Central memory CD4-positive, alpha-beta T cell (primary cell): ENCODE data around the gene FBXW10.
"Not testable (repeated sequence)": the region's sequence is repeated elsewhere in the genome, so short reads cannot be mapped to it uniquely, and the experiment has no call there.

Source experiments
- DNase-seq: peaks from one replicate; pipeline ENCODE4 v3.0.0; 2022
- total RNA-seq, 3 experiments: gene quantifications; one replicate each; lab custom pipeline; 2026; lab: John Stamatoyannopoulos, UW

Gene FBXW10, protein sequence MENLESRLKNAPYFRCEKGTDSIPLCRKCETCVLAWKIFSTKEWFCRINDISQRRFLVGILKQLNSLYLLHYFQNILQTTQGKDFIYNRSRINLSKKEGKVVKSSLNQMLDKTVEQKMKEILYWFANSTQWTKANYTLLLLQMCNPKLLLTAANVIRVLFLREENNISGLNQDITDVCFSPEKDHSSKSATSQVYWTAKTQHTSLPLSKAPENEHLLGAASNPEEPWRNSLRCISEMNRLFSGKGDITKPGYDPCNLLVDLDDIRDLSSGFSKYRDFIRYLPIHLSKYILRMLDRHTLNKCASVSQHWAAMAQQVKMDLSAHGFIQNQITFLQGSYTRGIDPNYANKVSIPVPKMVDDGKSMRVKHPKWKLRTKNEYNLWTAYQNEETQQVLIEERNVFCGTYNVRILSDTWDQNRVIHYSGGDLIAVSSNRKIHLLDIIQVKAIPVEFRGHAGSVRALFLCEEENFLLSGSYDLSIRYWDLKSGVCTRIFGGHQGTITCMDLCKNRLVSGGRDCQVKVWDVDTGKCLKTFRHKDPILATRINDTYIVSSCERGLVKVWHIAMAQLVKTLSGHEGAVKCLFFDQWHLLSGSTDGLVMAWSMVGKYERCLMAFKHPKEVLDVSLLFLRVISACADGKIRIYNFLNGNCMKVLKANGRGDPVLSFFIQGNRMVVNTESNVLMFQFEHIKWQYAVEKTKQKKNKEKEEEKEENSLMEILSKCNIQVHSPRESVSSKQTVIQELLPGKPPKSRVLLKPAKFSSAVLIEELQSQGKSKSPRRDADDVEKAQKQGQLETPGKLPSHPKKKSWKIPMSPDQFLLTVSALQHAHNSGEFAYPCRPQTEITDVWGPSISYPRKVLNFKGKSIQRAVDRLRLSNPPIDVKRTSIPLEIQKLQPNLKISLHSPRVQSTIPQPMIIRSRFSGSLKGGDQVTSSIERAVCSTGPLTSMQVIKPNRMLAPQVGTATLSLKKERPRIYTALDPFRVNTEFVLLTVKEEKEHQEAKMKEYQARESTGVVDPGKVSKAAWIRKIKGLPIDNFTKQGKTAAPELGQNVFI
- 0 to 0.14 (median 0.05) reads per million in 3 experiments for total RNA-seq

DNA sequence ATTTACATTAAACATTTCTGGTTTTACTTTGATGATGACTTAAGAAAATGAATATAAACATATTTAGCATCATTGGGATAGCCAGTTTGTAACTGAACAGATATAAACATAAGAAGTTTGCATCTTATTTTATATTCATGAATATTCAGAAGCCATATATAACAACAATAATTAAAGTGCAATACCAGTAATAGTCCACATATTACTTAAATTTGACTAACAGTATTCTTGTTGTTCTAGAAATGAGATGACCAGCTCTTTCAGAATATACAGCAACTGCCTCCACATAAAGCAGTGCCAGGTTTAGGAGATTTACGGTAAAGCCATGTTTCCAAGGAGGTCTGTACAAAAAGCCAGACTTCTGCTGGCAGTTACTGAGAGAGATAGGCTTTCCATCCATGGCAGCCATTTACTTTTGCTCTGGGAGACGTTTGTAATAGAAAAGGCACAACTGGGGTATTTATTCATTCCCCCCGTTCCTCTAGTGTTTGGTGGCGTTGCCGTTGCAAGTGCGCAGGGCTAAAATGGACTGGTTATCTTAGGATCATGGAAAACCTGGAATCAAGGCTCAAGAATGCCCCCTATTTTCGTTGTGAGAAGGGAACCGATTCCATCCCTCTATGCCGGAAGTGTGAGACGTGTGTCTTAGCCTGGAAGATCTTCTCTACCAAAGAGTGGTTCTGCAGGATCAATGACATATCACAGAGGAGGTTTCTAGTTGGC lies at the start of gene FBXW10:
Gene FBXW10, plus strand, starts transcription at position 356 of the 723 bp plus-strand sequence. Its CDS starts 191 bp downstream, at position 547.
- DNase-seq: not testable (repeated sequence)

DNA sequence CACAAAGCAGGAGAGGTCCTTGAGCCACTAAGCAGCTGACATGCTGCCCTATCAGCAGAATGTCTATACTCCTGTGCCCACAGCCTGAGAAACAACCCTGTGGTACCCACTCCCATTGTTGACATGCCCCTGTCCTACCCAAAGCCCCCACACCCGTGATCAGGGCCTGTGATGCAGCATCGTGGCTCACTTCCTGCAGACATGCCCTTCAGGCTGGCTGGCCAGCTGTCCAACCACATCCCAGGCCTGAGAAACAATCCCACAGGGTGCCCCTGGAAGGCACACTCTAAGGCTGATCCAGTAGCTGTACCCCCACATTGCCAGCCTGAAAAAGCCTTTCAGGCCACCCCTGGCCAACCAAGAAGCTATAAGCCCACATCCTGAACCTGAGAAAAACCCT lies 48.7 kb upstream of the FBXW10 start:
- DNase-seq: not testable (repeated sequence)

DNA sequence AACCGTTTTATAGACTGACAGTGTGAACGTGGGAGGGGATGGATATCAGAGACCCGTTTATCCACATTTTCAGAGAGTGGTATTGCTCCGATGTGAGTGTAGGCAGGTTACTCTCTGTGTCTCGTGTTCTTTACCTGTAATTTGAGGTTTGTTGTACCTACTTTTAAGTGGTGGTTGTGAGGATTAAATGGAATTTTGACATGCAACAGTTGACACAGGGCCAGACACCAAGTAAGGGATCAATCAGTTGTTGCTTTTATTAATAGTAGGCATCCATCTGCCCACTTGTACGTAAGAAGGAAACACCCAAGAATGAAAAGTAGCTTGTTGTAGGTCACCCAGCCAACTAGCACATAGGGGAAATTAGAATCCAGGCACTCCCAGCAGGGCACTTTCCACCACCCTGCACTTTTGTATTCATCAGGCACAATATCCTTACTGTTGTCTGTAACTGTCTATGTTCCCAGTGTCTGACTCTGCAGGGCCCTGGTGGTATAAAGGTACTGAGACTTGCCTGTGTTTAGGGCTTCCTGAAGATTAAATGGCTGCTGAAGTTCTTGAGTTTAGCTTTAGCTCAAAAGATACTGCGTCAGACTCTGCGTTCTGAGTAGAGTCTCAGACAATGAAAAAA lies 45.3 kb upstream of the FBXW10 start:
- not testable (repeated sequence) for DNase-seq

DNA sequence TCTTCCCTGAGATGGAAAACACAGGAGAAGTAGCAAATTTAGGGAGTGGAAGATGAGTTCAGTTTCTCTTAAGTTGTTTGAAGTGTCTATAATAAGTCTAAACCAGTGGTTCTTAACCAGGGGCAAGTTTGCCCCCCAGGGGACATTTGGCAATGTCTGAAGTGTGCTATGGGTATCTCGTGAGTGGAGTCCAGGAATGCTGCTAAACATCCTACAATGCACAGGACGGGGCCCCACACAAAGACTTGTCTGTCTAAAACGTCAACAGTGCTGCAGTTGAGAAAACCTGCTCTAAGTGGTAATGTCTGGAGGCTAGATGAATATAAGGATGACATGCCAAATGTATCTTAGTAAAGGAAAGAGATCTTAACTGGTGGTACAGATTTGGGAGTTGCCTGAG lies 37.9 kb upstream of the FBXW10 start:
- DNase-seq: not testable (repeated sequence)

DNA sequence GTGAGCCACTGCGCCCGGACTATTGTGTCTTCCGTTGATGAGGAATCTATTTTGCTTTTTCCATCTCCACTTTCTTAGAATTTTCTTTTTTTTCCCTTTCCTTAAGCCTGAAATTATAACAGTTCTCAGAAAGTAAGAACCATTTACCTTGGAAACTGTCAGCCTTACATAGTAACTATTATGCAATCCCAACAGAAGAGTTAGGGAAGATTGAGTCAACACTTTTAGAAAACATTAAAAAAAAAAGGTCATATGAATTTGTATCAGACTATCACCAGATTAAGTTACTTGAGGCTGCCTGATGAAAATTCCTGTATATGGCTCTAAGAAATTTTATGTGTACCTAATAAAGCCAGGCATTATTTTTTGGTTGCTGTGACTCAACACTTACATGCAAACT lies 35.6 kb upstream of the FBXW10 start:
- not testable (repeated sequence) for DNase-seq

DNA sequence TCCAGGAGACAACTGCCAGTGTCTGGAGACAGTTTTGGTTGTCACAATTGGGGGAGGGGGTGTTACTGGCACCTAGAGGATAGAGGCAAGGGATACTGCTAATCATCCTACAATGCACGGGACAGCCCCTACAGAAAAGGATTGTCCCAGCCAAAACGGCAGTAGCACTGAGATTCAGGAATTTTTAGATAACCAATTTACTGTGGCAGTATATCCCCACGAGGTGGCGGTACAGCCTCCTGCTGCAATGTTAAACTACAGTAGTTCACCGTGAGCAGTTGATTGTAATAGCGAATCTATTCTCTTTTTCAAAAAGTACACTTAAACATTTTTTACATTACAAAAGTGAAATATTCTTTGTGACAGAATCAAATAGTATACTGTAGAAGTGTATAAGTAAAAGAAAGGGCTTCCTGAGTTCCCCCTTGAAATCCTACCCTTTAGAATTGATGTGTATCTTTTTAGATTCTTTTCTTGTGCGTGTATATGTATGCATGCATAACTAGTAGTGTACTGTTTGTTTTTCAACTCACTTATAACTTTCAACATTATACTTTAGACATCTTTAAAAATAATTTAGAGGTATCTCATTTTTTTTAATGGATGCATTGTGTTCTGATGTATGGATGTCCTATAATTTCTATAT lies 31.4 kb upstream of the FBXW10 start:
- peak; percentile 33 for DNase-seq

DNA sequence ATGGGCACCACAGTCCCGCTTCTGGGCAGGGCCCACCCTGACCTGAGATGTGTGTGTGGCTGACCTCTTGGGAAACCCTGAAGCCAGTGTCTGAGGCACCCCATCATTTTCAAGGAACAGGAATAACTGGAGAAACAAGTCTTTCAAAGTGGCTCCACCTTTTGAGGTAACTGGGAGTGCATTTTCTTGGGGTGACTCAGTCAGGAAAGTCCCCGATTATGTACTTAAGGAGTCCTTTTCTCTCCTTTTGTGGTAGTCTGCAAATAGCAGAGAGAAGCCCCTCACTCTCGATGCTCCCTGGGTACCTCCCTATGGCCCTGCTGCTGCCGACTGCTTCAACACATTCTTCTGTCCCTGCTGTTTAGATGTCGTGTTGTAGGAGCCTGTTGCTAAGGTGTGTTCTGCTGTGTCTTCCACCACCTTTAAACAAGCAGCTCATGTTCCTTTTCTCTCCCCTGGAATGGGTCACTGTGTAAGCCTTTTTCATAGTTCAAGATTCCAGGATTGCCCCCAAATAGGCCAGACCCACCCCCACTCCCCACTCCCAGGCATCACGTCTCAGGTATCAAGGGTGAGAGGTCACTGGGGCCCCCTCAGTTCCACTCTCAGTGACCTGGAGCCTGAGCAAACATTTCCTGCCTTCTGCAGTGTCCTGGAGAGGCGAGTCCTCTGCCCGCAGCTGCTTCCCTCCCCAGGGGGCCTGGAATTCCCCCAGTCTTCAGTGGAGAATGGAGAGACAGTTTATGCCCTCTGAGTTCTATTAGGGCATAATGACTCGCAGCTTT lies 25.0 kb upstream of the FBXW10 start:
- not testable (repeated sequence) for DNase-seq

DNA sequence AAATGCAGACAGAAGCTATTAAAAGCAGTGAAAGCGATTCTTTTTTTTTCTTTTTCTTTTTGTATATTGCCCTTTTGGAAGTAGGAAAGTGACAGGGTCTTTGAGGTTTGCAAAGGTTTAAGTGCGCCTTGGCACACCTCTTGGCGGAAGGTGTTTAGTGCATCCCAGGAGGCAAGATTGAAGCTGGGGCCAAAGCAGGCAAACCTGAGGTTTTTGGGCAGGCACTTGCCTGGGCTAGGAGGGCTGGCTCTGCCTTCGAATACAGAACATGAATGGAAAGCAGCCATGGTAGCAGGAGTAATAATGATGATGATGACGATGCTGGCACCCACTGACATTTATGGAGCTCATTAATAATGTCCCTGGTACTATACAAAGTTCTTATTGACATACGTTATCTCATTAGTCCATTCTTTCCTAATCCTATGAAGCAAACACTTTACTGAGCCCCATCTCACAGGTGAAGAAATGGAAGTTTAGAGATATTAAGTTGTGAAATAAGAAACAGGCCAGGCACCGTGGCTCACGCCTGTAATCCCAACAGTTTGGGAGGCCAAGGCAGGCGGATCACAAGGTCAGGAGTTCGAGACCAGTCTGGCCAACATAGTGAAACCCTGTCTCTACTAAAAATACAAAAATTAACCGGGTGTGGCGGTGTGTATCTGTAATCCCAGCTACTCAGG lies 24.3 kb upstream of the FBXW10 start:
- not testable (repeated sequence) for DNase-seq

DNA sequence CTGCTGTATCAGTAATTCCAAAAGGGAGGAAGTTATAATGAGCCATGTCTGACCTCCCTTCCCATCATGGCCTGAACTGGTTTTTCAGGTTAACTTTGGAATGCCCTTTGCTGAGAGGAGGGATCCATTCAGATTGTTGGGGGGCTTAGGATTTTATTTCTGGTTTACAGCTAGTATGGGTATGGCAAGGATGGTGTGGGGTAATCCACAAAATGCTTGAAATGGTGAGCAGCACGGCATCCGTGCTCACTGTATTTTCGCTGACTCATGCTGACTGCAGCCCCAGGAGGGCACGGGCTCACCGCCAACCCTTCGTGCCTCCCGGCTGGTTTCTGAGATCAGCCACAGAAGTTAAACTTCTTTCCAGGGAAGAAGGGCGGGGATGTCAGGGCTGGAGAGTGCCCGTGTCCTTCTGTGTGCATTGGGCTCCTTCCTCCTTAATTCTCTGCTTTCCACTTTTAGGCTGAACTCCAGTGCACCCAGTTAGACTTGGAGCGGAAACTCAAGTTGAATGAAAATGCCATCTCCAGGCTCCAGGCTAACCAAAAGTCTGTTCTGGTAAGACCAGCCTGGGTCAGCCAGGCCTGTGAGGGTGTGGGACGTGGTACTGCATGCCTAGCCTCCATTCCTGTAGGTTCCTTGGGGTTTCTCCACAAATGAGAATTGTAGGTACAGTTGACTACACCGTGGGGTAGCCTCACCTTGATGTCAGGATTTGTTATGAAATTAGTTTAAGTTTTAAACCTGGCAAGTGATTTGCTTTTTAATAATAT lies 21.9 kb upstream of the FBXW10 start:
- DNase-seq: not testable (repeated sequence)

DNA sequence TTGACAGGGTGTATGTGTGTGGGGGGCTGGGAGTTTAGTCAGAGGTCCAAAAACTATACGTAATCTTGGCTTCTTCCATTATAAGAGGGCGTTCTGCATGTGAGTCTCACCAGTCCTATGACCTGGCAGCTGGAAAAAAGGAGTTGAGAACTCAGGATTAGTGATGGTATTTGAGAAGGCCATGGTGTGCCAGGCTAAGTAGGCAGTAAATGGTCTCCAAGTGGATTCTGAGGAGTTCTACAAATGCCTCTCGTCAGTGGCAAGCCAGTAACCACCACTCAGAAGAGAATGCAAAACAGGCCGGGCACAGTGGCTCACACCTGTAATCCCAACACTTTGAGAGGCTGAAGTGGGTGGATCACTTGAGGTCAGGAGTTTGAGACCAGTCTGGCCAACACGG lies 21.2 kb upstream of the FBXW10 start:
- not testable (repeated sequence) for DNase-seq

DNA sequence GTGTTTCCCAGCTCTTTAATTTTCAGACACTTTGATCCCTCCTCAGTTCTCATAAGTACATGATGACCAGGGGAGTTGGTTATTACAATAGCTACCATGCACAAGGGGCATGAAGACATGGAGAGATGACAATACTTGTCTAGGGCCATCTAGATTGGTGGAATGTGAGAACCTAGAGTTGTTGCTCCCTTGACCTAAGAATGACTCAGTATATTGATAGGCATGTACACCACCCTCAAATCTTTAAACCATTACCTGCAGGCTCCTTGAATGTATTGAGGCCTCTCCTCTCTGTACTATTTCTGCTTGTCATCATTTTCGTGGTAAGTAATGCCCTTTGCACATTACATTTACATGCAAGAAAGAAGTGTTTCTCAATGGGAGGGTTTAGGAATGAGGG lies 20.3 kb upstream of the FBXW10 start:
- not testable (repeated sequence) for DNase-seq

DNA sequence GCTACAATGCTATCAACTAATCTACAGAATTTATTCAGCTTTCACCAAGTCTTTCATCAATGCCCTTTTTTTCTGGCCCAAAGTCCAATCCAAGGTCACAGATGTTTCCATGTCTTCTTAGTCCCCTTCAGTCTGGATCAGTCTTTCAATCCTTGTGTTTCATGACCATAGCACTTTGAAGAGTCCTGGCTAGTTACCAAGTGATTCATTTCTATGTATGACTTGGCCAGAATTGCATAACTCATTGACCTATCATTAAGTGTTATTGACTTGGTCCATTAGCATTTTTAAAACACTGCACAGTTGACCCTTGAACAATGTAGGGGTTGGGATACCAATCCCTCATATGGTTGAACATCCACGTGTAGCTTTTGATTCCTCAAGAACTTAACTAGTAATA lies 11.4 kb upstream of the FBXW10 start:
- not testable (repeated sequence) for DNase-seq

DNA sequence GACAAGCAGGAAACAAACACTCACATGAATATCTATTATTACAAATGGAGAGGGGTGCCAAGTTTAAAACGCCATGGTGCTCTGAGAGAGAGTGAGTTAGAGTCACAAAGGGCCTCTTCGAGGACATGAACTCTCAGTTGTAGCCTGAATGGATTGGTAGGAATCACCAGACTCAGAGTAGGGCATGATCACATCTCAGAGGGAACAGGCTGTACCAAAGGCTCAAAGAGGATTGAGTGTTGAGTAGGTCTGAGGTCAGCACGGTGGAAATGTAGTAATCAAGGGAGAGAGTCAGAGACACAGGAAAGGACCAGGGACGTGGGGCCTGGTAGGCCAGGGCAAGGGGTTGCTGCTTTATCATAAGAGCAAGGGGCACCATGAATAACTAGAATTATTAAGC lies 10.5 kb upstream of the FBXW10 start:
- not testable (repeated sequence) for DNase-seq

DNA sequence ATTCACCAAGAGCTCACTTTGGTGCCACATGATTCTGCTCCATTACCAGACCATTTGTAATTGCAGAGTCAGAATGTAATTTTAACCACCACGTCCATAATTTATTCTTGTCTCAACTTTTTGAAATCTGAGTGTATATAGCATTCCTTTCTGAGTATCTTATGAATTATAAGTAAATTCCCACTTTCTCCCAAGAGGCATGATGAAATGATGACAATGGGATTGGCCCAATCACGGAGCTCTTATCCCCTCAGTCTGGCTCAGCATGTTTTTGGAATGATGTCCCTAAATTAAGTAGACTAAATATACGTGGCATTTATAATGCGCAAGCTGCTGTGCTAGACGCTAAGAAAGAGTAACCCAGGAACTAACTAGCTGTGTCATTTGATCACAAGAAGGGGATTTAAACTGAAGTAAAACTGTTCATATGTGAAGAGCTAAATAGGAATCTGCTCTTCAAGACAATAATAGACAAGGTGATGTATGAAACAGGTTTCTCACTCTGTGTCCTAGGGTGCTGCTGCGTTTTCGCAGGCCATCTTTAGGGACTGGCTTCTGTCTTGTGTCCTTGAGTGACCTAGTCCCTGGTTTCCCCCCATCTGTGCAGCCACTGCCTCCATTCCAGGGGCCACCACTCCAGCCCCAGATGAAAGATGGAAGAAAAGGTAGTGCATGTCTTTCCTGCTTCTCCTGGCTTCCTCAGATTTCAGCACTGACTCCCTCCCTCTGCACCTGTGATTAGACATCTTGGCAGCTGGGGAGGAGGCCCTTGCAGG lies 4.0 kb upstream of the FBXW10 start:
- not testable (repeated sequence) for DNase-seq

DNA sequence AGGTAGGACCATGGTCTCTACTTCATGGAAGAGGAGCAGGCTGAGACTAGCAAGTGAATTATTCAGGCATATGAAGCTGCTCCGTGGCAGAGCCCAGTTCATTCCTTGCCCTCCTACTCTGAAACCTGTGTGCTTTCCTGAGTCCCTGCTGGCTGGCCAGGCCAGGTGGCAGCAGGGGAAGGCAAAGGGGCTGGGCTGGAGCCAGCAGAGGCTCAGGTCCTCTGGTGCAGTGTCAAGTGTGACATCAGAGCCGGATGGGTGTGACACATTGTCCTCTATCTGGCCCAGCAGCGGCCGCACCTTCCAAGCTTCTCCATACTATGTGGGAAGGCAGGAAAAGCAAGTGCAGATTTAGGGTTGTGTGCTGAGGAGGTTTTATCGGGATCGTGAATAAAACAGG lies 2.6 kb upstream of the FBXW10 start:
- not testable (repeated sequence) for DNase-seq

DNA sequence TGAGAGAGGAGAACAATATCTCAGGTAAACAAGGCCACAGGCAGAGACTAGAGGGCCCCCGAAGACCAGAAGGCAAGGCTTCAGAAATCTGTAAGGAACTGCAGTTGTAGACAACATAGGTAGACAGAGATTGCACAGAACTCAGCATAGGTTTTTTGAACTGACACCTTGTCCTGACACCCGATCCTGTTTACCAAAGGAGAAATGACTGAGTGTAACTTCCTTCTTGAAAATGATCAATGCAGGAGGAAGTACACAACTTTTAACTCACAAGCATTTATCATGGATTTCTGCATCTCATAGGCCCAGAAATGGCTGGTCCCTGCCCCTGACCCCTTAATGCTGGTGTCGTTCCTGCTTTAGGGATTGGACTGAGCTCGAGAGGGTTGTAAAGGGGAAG lies 872 bp downstream of the FBXW10 start:
- not testable (repeated sequence) for DNase-seq

DNA sequence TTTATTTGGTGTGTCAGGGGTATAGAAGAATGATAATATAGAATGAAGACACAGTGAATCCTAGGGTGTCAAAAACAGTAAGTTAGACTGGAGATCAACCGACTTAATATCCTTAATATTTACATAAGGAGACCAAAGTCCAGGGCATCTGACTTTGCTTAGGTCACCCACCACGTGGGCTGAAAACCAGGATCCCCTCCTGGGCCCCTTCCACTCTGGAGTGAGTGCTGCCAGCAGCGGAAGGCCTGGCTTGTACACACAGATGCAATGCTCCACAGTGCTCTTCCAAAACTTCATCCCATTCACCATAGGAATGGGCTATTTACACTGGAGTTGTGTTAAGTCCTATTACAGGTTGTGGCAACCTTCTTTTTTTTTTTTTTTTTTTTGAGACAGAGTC lies 2.7 kb downstream of the FBXW10 start:
- DNase-seq: not testable (repeated sequence)

DNA sequence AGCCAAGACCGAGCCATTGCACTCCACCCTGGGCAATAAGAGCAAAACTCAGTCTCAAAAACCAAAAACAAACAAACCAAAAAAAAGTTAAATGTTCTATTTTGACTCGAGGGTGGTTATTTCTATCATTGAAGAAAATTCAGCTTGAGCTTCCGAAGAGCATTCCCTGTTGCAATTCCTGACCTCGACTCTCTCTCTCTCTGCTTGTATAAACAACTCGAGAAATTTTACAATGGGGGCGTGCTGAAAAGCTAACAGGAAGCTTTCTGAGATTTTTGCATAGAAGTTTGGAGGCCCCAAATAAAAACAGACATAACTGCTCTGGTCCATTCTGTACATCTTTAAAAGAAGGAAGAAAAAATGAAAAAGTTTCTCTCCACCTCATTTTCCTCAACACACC lies 3.6 kb downstream of the FBXW10 start:
- not testable (repeated sequence) for DNase-seq
